T1000 (cell line): ENCODE measurements around the gene LCORL.
"Not testable (repeated sequence)": the region's sequence is repeated elsewhere in the genome, so short reads cannot be mapped to it uniquely, and the experiment has no call there.

Experiments
- DNase-seq: peaks from one replicate; lab custom pipeline; 2025; ENCODE audit warnings: mixed read lengths; lab: John Stamatoyannopoulos, UW

Gene LCORL

DNA sequence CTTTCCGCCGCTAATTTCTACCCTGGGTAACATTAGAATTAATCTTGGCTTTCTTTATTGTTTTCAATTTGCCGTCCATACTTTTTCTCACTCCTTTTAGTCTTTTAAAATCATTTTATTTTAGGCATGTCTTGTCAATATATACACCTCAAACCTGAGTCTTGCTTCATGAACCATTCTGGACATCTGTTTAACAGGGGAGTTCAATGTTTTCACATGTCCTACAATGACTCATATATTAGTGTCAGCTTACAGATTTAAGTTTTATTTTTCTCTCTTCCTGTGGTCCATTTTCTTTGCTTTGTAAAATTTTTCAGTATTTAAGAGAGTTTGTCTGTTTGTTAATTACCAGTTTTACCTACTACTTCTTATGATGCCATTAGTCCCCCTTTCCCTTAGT is 89.5 kb downstream of the LCORL start:
- no peak for DNase-seq

DNA sequence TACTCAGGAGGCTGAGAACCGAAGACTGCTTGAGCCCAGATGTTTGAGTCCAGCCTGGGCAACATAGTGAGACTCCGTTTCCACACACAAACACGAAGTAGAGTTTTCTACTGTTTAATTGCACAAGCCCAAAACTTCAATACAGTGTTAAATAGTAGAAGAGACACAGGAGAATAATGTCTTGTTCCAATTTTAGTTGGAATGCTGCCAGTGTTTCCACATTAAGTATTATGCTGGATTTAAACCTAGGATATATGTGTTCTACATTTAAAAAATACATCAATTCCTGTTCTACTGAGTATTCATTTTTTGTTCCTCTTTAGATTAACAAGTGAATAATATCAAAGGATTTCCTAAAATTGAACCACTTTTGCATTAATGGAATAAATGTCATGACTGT is 91.3 kb downstream of the LCORL start:
- no peak for DNase-seq

DNA sequence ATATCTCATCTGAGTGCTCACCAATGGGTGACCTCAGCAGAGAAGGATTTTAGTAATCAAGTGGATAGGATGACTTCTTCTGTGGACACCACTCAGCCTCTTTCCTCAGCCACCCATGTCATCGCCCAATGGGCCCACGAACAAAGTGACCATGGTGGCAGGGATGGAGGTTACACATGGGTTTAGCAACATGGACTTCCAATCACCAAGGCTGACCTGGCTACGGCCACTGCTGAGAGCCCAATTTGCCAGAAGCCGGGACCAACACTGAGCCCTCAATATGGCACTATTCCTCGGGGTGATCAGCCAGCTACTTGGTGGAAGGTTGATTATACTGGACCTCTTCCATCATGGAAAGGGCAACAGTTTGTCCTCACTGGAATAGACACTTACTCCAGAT is 97.4 kb downstream of the LCORL start:
- no peak for DNase-seq

DNA sequence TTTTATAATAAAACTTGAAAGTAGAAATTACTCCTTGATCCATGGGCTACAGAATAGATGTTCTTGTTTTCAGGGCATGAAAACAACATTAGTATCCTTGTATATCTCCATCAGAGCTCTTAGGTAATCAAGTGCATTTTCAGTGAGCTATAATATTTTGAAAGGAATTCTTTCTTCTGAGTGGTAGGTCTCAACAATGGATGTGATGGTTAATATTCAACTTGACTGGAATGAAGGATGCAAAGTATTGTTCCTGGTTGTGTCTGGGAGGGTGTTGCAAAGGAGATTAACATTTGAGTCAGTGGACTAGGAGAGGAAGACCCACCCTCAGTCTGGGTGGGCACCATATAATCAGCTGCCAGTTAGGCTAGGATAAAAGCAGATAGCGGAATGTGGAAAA is 100.1 kb downstream of the LCORL start:
- no peak for DNase-seq

DNA sequence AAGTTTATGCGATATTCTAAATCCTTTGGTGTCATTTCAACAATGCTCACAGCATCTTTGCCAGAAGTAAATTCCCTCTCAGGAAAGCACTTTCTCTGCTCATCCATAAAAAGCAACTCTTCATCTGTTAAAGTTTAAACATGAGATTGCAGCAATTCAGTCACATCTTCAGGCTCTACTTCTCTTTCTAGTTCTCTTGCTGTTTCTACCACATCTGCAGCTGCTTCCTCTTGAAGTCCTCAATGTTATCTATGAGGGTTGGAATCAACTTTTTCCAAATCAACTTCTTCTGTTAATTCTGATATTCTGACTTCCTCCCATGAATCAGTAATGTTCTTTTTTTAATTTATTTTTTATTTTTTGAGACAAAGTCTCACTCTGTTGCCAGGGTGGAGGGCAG is 100.9 kb downstream of the LCORL start:
- no peak for DNase-seq

DNA sequence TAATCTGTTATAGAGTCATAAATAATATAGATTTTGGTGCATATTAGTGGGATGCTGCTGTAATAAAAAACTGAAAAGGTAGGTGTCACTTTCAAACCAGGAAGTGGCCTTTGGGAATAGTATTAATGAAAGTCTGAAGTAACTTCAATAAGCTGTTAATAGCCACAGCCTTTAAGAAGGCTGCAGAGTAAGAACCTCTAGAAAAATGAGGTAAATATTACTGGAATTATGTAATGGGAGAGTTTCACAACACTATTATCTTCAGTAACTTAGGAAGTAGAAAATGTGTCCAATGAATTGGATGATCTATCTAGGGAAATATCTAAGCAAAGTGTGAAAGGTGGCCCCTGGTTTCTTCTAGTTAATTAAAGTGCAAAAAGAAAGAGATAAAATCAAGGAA is 106.1 kb downstream of the LCORL start:
- DNase-seq = no peak

DNA sequence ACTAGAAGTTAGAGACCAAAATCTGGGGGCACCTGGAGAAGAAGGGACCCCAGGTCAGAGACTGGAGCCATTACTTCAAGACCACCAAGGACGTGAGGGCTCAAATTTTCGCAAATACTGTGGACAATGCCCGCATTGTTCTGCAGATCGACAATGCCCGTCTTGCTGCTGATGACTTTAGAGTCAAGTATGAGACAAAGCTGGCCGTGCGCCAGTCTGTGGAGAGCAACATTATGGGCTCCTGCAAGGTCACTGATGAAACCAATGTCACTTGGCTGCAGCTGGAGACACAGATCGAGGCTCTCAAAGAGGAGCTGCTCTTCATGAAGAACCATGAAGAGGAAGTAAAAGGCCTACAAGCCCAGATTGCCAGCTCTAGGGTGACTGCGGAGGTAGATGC is 109.5 kb downstream of the LCORL start:
- DNase-seq = no peak

DNA sequence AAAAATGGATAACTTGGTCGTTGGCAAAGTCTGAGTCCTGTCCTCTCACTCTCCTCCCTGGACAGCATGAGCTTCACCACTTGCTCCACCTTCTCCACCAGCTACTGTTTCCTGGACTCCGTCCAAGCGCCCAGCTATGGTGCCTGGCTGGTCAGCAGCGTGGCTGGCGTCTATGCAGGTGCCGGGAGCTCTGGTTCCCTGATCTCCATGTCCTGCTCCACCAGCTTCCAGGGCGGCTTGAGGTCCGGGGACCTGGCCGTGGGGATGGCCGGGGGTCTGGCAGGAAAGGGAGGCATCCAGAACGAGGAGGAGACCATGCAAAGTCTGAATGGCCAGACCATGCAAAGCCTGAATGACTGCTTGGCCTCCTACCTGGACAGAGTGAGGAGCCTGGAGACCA is 109.9 kb downstream of the LCORL start:
- no peak for DNase-seq

DNA sequence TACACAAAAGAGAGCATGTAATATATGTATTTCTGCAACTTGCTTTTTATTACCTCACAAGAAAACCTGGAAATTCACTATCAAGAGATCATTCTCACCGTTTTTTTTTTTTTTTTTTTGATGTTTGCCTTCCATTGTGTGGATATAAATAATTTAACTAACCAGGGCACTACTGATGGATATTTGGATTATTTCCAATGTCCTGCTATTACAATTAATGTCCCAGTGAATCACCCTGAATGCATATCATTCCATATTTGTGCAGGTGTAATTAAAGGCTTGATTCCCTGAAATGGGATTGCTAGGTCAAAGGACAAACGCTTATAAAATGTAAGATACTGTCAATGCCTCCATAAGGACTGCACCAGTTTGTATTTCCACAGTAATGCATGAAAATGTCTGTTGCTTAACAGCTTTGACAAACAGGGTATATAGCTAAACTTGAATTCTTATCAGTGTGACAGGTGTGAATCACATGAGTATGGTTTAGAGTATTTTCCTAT is 123.0 kb downstream of the LCORL start:
- no peak for DNase-seq

DNA sequence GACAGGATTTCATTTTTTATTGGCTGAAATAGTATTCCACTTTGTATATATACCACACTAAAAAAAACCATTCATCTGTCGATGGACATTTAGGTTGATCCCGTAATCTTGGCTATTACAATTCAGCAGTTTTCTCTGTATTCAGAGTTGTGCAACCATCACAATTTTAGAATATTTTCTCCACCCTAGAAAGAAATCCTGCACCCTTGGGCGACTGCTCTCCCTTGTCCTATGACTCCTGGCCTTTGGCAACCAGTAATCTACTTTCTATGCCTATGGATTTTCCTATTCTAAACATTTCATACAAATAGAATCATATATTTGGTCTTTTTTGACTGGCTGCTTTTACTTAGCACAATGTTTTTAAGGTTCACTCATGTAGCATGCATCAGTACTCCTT is 126.1 kb downstream of the LCORL start:
- DNase-seq = no peak

DNA sequence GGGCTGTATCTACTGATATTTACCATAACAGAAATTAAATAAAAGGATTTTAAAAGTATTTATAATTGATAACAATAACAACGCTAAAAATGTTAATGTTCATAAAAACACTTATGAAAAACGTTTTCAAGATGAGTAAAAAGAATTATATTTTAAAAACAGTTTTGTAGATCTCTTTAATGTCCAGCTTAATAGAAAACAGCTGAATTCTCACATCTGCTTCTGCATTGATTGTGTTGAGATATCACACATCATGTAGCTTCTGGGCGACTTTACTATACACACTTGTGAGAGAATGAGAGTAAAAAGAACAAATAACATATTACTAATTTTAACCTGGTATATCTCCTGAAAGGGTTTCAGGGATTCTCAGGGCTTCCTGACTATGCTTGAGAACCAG is 127.1 kb downstream of the LCORL start:
- DNase-seq = no peak

DNA sequence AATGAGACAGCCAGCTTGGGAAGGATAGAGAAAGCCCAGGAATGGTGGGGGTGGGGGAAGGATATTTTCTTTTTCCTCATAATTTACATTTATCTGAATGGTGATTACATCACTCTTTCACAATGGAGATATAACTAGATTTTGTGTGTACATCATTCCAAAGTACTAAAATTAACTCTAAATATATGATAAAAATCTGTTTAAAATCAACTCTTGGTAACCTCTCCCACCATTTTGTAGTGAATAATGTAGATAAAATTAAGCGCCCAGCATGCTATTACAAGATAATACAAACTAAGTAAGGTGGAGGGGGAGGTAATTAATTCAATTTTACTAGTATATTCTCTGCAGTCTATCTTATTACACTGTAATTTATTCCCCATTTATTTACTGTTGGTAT is 131.9 kb downstream of the LCORL start:
- no peak for DNase-seq

DNA sequence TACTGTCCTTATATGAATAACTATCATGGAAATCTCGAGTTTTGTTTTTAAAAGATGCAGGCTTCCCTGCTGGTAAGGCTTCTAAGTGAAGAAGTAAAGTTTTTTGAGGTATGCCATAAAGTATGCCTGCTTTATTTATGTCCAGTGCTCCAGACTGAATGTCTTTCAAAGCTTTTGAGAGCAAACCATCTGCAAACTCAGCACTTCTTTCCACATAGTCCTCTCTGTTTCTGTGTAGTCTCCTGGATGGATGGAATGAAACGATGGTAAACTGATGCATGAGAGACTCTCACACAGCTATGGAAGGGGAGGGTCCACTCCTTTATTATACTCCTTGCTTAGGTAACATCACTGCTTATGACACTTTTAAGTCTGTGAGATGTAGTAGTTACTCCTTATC is 137.0 kb downstream of the LCORL start:
- DNase-seq = no peak

DNA sequence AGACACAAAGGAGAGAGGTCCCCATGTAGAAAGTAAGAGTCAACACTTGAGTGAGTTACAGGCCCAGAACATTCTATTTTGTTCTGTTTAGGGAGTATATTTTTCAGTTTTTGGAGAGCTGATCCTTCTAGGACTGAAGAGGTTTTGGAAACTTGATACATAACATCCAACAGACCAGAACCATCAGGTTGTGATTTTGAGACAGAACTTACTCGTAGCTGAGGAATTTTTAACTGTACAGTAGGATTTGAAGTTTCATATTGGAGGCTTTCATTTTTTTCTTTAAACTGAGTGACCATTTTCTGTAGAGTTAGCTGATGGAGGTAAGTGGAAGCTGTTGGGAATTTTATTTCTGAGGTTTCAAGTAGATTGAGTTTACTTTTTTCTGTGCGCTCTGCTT is 137.5 kb downstream of the LCORL start:
- DNase-seq = no peak

DNA sequence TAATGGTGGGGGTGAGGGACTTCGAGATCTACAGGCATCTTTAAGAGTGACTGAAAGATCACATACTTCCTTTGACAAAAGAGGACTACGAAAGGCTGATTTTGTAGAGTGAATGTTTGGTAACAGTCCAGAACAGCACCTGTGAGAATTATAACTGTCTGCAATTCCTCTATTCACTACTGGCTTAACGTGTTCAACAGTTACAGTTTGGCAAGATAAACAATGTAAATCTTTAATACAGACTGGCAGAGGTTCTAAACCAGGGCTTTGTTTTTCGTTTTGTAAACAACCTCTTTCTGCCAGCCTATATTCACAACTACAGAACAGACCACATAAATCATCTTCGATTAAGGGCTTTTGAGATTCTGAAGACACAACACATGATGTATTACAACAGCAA is 143.9 kb downstream of the LCORL start:
- DNase-seq = no peak

DNA sequence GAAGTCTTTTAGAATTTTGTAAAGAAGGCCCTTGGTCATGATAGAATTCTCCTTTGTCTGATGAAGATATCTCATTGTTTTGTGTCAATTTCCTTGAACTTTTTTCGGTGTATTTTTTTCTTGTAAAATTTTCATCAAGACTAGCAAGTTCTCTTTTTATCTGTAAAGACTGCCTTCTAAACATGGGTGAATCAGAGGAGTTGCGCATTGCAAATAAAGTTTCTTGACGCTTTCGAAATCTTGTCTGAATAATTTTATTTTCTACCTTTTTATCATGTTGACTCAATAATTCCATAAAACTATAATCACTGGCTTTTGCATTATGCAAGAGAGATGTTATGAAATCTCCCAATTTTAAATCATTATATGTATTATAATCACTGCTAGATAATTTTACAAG is 144.6 kb downstream of the LCORL start:
- no peak for DNase-seq

DNA sequence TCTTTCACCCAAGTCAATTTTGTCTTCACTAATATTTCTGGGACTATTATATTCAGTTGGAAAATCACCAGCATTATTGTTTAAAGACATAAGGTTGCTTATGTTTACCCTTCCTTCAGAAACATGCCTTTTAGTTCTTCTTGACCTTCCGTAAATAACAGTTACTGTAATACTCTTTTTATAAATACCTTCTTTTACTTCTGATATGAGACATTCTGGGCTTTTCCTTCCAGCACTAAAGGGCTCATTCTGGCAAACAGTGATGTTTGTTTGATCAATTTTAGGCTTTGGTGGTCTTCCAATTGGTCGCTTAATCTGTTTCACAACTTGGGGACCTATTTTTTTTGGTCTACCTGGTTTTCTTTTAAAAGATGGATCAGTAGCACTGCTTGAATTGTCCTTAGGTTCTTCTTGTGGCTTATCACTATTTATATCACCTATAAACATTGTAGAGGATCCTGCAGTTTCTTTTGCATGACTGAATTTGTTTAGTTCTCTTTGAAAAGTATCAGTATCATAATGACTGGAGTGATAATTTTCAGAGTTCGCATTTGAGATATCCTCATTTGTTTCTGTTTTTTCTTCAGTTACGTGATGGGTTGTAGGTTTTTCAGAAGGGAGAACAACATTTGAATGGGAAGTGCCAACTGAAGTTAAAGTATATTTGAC is 146.0 kb downstream of the LCORL start:
- DNase-seq = no peak

DNA sequence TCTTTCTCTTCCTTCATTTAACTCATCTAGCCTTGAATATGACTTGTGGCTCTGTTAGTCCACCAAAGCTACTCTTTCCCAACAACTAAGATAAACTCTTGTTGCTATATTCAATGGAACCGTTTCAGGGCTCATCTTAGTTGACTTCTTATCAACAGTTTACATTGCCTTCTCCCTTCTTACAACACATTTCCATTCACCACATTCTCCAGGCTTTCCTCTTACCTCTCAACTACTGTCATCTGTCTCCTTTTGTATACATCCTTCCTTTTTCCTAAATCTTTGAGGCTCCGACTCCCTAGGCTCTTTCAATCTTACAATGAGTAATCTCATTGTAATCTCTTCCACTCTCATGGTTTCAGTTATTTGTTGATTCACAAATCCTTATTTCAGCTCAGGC is 152.2 kb downstream of the LCORL start:
- no peak for DNase-seq

DNA sequence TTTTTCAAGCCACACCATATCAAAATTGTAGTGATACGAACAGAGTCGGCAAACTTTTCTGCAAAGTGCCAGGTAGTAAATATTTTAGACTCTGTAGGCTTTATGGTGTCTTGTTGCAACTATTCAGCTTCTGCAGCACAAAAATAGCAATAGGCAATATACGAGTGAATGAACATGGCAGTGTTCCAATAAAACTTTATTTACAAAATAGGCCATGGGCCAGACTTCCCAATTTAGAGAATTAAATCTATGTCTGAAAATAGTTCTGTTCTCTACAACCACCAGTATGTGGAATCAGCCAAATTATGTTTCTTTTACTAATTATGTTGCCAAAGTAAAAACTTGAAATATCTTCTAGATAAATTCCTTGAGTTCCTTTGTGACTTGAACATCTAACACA is 154.3 kb downstream of the LCORL start:
- DNase-seq = no peak

DNA sequence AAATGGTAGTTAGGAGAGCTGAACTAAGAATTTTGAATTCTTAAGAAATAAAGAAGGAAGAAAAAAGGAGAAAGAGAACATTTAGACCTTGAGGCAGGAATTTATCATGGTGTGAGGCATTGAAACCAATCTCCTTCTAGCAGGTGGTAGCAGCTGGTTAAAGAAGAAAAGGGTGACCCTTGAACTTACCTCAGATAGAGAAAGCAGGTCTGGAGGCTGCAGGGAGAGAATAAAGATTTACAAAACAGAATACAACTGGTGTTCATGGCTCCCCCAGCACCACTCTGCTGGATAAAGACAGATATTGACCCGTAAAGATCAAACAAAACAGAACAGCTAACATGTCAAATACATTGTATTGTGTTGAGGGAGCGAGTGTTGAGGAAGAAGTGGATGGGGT is 154.7 kb downstream of the LCORL start:
- no peak for DNase-seq

DNA sequence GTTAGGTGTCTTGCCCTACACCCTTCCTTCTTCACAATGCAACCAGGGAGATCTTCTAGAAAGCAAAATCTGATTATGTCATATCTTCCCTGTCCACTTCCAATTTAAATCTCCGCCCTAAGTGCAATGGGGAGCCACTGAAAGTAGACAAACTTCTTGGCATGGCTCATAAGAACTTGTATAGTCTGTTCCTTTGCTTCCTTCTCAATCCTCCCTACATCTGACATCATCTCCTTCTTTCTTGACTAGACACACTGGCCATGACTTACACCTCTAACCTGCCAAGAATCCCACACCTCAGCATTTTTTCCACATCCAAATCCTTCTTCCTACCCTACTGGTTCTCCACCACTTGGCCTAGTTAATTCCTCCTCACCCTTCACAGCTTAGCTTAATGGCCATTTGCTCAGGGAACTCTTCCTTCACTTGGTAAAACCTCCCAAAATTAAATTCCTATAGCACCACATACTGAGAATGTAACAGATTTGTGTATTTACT is 155.6 kb downstream of the LCORL start:
- no peak for DNase-seq

DNA sequence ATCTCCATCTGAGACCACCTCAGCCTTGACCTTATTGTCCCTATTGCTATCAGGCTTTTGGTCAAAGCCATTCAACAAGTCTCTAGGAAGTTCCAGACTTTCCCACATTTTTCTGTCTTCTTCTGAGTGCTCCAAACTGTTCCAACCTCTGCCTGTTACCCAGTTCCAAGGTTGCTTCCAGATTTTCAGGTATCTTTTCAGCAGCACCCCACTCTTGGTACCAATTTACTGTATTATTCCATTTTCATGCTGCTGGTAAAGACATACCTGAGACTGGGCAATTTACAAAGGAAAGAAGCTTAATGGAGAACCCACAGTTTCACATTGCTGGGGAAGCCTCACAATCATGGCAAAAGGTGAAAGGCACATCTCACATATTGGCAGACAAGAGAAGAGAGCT is 159.6 kb downstream of the LCORL start:
- not testable (repeated sequence) for DNase-seq

DNA sequence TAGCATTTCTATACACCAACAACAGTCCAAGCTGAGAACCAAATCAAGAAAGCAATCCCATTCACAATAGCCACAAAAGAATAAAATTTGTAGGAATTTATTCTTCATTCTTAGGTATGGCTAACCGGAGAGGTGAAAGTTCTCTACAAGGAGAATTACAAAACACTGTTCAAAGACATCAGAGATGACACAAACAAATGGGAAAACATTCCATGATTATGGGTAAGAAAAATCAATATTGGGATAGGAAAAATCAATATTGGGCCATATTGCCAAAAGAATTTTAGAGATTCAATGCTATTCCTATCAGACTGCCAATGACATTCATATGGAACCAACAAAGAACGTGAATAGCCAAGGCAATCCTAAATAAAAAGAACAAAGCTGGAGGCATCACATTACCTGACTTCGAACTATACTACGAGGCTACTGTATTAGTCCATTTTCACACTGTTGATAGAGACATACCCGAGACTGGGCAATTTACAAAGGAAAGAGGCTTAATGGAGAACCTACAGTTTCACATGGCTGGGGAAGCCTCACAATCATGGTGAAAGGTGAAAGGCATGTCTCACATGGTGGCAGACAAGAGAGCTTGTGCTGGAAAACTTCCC is 161.7 kb downstream of the LCORL start:
- DNase-seq = no peak

DNA sequence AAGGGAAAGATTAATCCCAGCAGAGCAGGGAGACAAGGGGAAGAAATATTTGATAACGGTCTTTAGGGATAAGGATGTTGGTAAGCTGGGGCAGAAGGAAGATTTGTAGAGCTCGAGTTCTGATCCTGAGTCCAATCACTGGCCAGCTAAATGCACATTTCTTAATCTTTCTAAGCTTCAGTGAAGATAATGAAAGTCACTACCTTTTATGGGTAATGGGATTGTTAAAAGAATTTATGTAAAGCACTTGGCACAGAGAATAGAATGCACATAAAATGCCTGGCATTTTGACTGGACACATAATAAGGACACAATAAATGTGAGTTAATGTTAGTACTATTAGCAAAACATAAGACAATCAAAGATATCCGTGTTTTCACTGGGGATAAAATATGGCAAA is 167.5 kb downstream of the LCORL start:
- no peak for DNase-seq
